ENCODE data around the gene TRAF3IP1.

- no peak for TF ChIP-seq CTCF (IDR thresholded peaks at IDR 0.05)
- TF ChIP-seq POLR2A (IDR thresholded peaks at IDR 0.05), result no peak
These were observed 447 bp downstream of the TRAF3IP1 start for GRCh38 chr2:238320648-238321281.
